Neural progenitor cell (in vitro differentiated cells): ENCODE results near the gene ANKRD18B.
"Not testable (repeated sequence)": the region's sequence is repeated elsewhere in the genome, so short reads cannot be mapped to it uniquely, and the experiment has no call there.

Experiments
- CTCF ChIP-seq: fragments of 200-600 bp; sonication (generic); IDR thresholded peaks from 2 replicates; pipeline ENCODE4 v1.5.1; 2017; ENCODE audit warnings: antibody characterized with exemption, mild to moderate bottlenecking
- EZH2 ChIP-seq: fragments of 200-600 bp; sonication (generic); IDR thresholded peaks from 2 replicates; pipeline ENCODE4 v1.6.1; 2017; ENCODE audit warnings: antibody characterized with exemption, mild to moderate bottlenecking, moderate library complexity
- EZH2phosphoT487 ChIP-seq: fragments of 200-600 bp; sonication (generic); IDR thresholded peaks from 2 replicates; pipeline ENCODE4 v1.6.1; 2017; ENCODE audit warnings: antibody characterized with exemption

- TF ChIP-seq EZH2, EZH2phosphoT487, CTCF: not testable (repeated sequence)
Measured at GRCh38 chr9:33533958-33534357, 9.9 kb downstream of the ANKRD18B start.
